Astrocyte (in vitro differentiated cells and primary cell): Measurements from ENCODE around the gene APLP1. TPM values are rescaled to one million over a fixed set of nuclear protein-coding genes. Genes with fewer than 3 reads are reported as not detected.
A peak's percentile ranks its signal among the peaks of the same experiment; 100 is the strongest.

Experiments used
- DNase-seq: peaks from one replicate; pipeline ENCODE4 v3.0.0-alpha.2; 2010; ENCODE audit warnings: low read depth
- FAIRE-seq: peaks from 2 replicates; lab custom pipeline; 2011; peaks lifted over from hg19 to GRCh38; lab: Jason Lieb, UNC
- H2AFZ ChIP-seq: 2 replicates; pipeline ENCODE4 v1.6.0; 2012; ENCODE audit warnings: low read depth, low read length, inconsistent platforms
- H3K27ac ChIP-seq: 2 replicates; pipeline ENCODE4 v1.5.1; 2011; ENCODE audit warnings: low read depth, low read length, inconsistent platforms
- H3K27me3 ChIP-seq: 2 replicates; pipeline ENCODE4 v1.6.0; 2011; ENCODE audit warnings: low read length, inconsistent platforms; ENCODE audit not compliant: insufficient read depth
- H3K36me3 ChIP-seq: 2 replicates; pipeline ENCODE4 v1.5.1; 2011; ENCODE audit warnings: low read length, inconsistent platforms; ENCODE audit not compliant: insufficient read depth
- H3K4me1 ChIP-seq: 2 replicates; pipeline ENCODE4 v1.5.1; 2011; ENCODE audit warnings: low read length, inconsistent platforms; ENCODE audit not compliant: insufficient read depth
- H3K4me2 ChIP-seq: 2 replicates; pipeline ENCODE4 v1.6.0; 2012; ENCODE audit warnings: low read length, inconsistent platforms
- H3K4me3 ChIP-seq: 2 replicates; pipeline ENCODE4 v1.5.1; 2011; ENCODE audit warnings: low read depth, mild to moderate bottlenecking, low read length, inconsistent platforms; ENCODE audit not compliant: insufficient read depth
- H3K79me2 ChIP-seq: 2 replicates; pipeline ENCODE4 v1.6.0; 2012; ENCODE audit warnings: mild to moderate bottlenecking, low read length, inconsistent platforms; ENCODE audit not compliant: insufficient read depth
- H3K9ac ChIP-seq: 2 replicates; pipeline ENCODE4 v1.6.0; 2012; ENCODE audit warnings: mild to moderate bottlenecking, low read length, inconsistent platforms
- H3K9me3 ChIP-seq: 2 replicates; pipeline ENCODE4 v1.5.1; 2012; ENCODE audit warnings: low read depth, mild to moderate bottlenecking, low read length, inconsistent platforms; ENCODE audit not compliant: insufficient read depth
- H4K20me1 ChIP-seq: 2 replicates; pipeline ENCODE4 v1.6.0; 2012; ENCODE audit warnings: low read length, inconsistent platforms; ENCODE audit not compliant: insufficient read depth
- H3K27ac Mint-ChIP-seq: one replicate; pipeline ENCODE4 v1.8.0; 2021; ENCODE audit warnings: mild to moderate bottlenecking, mixed read lengths; ENCODE audit not compliant: unreplicated experiment
- H3K27me3 Mint-ChIP-seq: one replicate; pipeline ENCODE4 v1.8.0; 2021; ENCODE audit warnings: low read depth, mixed read lengths; ENCODE audit not compliant: unreplicated experiment
- H3K36me3 Mint-ChIP-seq: one replicate; pipeline ENCODE4 v1.8.0; 2021; ENCODE audit warnings: low read depth, mixed read lengths; ENCODE audit not compliant: unreplicated experiment
- H3K4me1 Mint-ChIP-seq: one replicate; pipeline ENCODE4 v1.8.0; 2021; ENCODE audit warnings: low read depth, mixed read lengths; ENCODE audit not compliant: unreplicated experiment
- H3K4me3 Mint-ChIP-seq: one replicate; pipeline ENCODE4 v1.8.0; 2021; ENCODE audit warnings: mild to moderate bottlenecking, moderate library complexity, mixed read lengths; ENCODE audit not compliant: unreplicated experiment
- H3K9me3 Mint-ChIP-seq: one replicate; pipeline ENCODE4 v1.8.0; 2021; ENCODE audit warnings: mild to moderate bottlenecking, mixed read lengths; ENCODE audit not compliant: unreplicated experiment
- EZH2 ChIP-seq: IDR thresholded peaks from 2 replicates; pipeline ENCODE4 v1.6.1; 2012; ENCODE audit warnings: mild to moderate bottlenecking, low read length, inconsistent platforms; ENCODE audit not compliant: insufficient read depth
- total RNA-seq: library from RNA; stranded (reverse); gene quantifications from 2 replicates; pipeline ENCODE4 v1.2.1, GENCODE V29; 2021
- TF ChIP-seq, protein P1 (sequence below): IDR thresholded peaks from 2 replicates; pipeline ENCODE4 v1.5.1; 2011; ENCODE audit warnings: low read depth, mild to moderate bottlenecking, inconsistent platforms, low read length, moderate library complexity; ENCODE audit not compliant: insufficient read depth

APLP1 gene
- total RNA-seq, 1 donor from 2014 or later: 69.4 TPM

DNA sequence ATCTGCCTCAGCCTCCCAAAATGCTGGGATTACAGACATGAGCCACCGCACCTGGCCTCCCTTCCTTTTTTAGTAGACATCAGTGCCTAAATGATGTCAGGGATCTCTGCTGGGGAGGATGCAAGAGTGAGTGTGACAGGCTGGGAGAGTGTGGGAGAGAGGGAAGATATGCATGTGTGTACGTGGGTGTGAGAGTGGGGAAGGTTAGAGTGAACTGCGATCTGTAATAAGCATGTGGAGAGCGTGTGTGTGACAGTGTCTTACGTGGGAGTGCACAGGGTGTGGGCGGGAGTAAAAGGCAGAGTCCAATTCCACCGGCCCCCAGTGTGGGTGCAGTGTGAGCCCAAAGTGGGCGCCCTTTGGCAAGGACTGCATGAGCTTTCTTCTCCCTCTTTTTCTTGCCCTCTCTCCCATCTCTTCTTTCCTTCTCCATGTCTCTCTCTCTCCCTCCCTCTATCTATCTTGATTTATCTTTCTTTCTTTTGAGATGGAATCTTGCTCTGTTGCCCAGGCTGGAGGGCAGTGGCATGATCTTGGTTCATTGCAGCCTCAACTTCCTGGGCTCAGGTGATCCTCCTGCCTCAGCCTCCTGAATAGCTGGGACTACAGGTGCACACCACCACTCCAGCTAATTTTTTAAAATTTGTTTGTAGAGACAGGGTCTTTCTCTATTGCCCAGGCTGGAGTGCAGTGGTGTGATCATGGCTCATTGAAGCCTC lies 15.2 kb upstream of the APLP1 start:
- H3K27me3 ChIP-seq: peaks cover 41% of the 10 kb centered on the region
- no peak overlapping the region for H3K4me3 Mint-ChIP-seq
- no peak overlapping the region for H3K9ac ChIP-seq
- TF ChIP-seq EZH2: no peak
- TF ChIP-seq, protein P1, sequence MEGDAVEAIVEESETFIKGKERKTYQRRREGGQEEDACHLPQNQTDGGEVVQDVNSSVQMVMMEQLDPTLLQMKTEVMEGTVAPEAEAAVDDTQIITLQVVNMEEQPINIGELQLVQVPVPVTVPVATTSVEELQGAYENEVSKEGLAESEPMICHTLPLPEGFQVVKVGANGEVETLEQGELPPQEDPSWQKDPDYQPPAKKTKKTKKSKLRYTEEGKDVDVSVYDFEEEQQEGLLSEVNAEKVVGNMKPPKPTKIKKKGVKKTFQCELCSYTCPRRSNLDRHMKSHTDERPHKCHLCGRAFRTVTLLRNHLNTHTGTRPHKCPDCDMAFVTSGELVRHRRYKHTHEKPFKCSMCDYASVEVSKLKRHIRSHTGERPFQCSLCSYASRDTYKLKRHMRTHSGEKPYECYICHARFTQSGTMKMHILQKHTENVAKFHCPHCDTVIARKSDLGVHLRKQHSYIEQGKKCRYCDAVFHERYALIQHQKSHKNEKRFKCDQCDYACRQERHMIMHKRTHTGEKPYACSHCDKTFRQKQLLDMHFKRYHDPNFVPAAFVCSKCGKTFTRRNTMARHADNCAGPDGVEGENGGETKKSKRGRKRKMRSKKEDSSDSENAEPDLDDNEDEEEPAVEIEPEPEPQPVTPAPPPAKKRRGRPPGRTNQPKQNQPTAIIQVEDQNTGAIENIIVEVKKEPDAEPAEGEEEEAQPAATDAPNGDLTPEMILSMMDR: no peak
- H3K4me2 ChIP-seq: no peak overlapping the region
- H3K36me3 Mint-ChIP-seq: no peaks in the 10 kb centered on the region
- no peak overlapping the region for H3K4me3 ChIP-seq
- H3K4me1 ChIP-seq: no peaks in the 10 kb centered on the region
- H3K27ac Mint-ChIP-seq: peak overlapping the region; percentile 44
- H4K20me1 ChIP-seq: no peaks in the 10 kb centered on the region
- no peaks in the 10 kb centered on the region for H3K4me1 Mint-ChIP-seq
- H2AFZ ChIP-seq: no peak overlapping the region
- H3K79me2 ChIP-seq: no peaks in the 10 kb centered on the region
- FAIRE-seq (no peak), DNase-seq (no peak)
- H3K9me3 Mint-ChIP-seq: peaks cover 3% of the 10 kb centered on the region
- H3K27ac ChIP-seq: no peak overlapping the region
- H3K36me3 ChIP-seq: no peaks in the 10 kb centered on the region
- peaks cover 80% of the 10 kb centered on the region for H3K27me3 Mint-ChIP-seq
- no peaks in the 10 kb centered on the region for H3K9me3 ChIP-seq

DNA sequence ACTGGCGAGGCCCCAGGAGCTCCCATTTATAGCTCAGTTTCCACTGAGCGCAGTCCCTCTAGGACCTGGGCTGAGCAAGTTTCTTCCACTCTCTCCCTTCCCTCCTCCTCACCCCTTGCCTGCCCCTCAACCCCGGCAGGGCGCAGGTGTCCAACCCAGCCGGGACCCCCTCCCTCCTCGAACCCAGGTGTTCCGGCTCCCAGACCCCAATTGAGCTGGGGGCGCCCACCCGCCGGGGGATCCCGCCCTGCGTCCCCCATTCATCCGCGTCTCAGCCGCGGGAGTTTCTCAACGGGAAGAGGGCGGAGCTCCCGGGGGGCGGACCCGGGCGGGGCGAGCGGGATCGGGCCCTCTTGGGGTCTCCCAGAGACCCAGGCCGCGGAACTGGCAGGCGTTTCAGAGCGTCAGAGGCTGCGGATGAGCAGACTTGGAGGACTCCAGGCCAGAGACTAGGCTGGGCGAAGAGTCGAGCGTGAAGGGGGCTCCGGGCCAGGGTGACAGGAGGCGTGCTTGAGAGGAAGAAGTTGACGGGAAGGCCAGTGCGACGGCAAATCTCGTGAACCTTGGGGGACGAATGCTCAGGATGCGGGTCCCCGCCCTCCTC lies 11.7 kb upstream of the APLP1 start, which contains the start of gene KIRREL2:
Gene KIRREL2 (plus strand): TSS at position 366 of the 604 bp plus-strand sequence. CDS start 209 bp downstream, at position 575.
- DNase-seq (no peak), FAIRE-seq (no peak)
- no peaks in the 10 kb centered on the region for H3K9me3 ChIP-seq
- no peaks in the 10 kb centered on the region for H3K4me1 ChIP-seq
- H3K79me2 ChIP-seq: no peaks in the 10 kb centered on the region
- TF ChIP-seq, protein P1: no peak
- TF ChIP-seq EZH2: peak; percentile 60
- Mint-ChIP-seq H3K27me3 (peaks cover 80% of the 10 kb centered on the region), H3K4me1 (no peaks in the 10 kb centered on the region), H3K27ac (no peak within 1 kb of the TSS), H3K4me3 (peak within 1 kb of the TSS; percentile 77), H3K9me3 (peaks cover 3% of the 10 kb centered on the region), H3K36me3 (peaks cover 5% of the 10 kb centered on the region)
- no peaks in the 10 kb centered on the region for H4K20me1 ChIP-seq
- peak within 1 kb of the TSS; percentile 37 for H3K4me3 ChIP-seq
- H3K4me2 ChIP-seq: peak within 1 kb of the TSS; percentile 88
- H3K27me3 ChIP-seq: peaks cover 51% of the 10 kb centered on the region
- peak within 1 kb of the TSS; percentile 55 for H3K9ac ChIP-seq
- H3K27ac ChIP-seq: no peak within 1 kb of the TSS
- H2AFZ ChIP-seq: peak within 1 kb of the TSS; percentile 78
- no peaks in the 10 kb centered on the region for H3K36me3 ChIP-seq
